Neutrophil (primary cell): ENCODE measurements around the gene ATP1A3.
A peak's percentile ranks its signal among the peaks of the same experiment; 100 is the strongest.
"Not testable (repeated sequence)": the region's sequence is repeated elsewhere in the genome, so short reads cannot be mapped to it uniquely, and the experiment has no call there.

Experiments used
- H3K27ac ChIP-seq: fragments of 200-600 bp; sonication (generic); 2 replicates; pipeline ENCODE4 v1.5.1; 2016; ENCODE audit warnings: mild to moderate bottlenecking, moderate library complexity
- H3K27me3 ChIP-seq: fragments of 200-600 bp; sonication (generic); 2 replicates; pipeline ENCODE4 v1.6.0; 2016; ENCODE audit warnings: mild to moderate bottlenecking
- H3K36me3 ChIP-seq: fragments of 200-600 bp; sonication (generic); 2 replicates; pipeline ENCODE4 v1.5.1; 2017
- H3K4me1 ChIP-seq, 2 experiments: fragments of 200-600 bp in 1 of 2; sonication (generic) in 1 of 2; 1 replicate in 1 of 2; 2 replicates in 1 of 2; pipeline versions ENCODE4 v1.5.1 to v1.6.1; 2013 to 2016; ENCODE audit warnings: low read depth in 1 of 2, low read length in 1 of 2, mild to moderate bottlenecking in 1 of 2, moderate library complexity in 1 of 2; ENCODE audit not compliant: control insufficient read depth in 1 of 2, insufficient read depth in 1 of 2
- H3K4me3 ChIP-seq, 2 experiments: fragments of 200-600 bp in 1 of 2; sonication (generic) in 1 of 2; 1 replicate in 1 of 2; 2 replicates in 1 of 2; pipeline ENCODE4 v1.5.1; 2013 to 2016; ENCODE audit warnings: low read depth in 1 of 2, low read length in 1 of 2, mild to moderate bottlenecking in 1 of 2, moderate library complexity in 1 of 2
- H3K9me3 ChIP-seq: fragments of 200-600 bp; sonication (generic); 2 replicates; pipeline ENCODE4 v1.5.1; 2016
- CTCF ChIP-seq: fragments of 200-600 bp; sonication (generic); IDR thresholded peaks from 2 replicates; pipeline ENCODE4 v1.5.1; 2016; ENCODE audit warnings: antibody characterized with exemption

The ATP1A3 gene

GRCh38 chr19:41941410-41942202 is 52.4 kb downstream of the ATP1A3 start:
- peaks cover 70% of the 10 kb centered on the region for H3K27me3 ChIP-seq
- no peak overlapping the region for H3K4me3 ChIP-seq
- no peaks in the 10 kb centered on the region for H3K36me3 ChIP-seq
- no peak for TF ChIP-seq CTCF
- no peaks in the 10 kb centered on the region for H3K9me3 ChIP-seq
- no peak overlapping the region for H3K27ac ChIP-seq
- H3K4me1 ChIP-seq, result peaks cover 0 to 12% of the 10 kb centered on the region in 2 experiments

DNA sequence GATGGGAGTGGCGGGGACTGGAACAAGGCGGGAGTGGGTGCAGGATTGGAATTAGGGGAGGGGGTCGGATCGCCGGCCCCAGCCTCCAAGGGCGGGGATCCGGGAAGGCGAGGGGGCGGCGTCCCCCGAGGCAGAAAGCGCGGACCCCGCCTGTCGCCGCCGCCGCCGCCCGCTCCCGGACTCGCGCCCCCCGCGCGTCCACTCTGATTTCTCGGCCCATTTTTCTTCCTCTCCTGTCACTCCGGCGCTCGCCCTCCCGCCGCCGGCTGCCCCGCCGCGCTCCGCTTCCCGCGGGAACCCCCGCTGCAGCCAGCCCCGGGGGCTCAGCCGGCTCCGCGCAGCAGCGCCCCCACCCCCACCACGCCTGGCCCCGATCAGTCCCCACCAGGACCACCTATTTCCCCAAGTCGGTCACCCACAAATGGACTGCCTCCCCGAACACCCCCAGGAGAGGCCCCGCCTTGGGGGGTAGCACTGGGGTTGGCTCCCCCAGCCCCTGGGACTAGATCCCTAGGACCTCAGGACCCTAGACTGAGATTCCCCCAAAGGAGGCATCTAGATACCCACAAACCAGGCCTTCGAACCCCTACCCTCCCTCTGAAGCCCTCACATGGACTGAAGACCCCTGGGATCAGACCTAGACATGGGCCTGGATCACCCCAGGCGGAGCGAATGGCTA is 53.2 kb downstream of the ATP1A3 start:
- H3K27ac ChIP-seq, result no peak overlapping the region
- H3K4me3 ChIP-seq, result no peak overlapping the region
- H3K9me3 ChIP-seq, result no peaks in the 10 kb centered on the region
- peaks cover 78% of the 10 kb centered on the region for H3K27me3 ChIP-seq
- no peaks in the 10 kb centered on the region for H3K36me3 ChIP-seq
- TF ChIP-seq CTCF, result no peak
- H3K4me1 ChIP-seq, result peaks cover 0 to 12% of the 10 kb centered on the region in 2 experiments

DNA sequence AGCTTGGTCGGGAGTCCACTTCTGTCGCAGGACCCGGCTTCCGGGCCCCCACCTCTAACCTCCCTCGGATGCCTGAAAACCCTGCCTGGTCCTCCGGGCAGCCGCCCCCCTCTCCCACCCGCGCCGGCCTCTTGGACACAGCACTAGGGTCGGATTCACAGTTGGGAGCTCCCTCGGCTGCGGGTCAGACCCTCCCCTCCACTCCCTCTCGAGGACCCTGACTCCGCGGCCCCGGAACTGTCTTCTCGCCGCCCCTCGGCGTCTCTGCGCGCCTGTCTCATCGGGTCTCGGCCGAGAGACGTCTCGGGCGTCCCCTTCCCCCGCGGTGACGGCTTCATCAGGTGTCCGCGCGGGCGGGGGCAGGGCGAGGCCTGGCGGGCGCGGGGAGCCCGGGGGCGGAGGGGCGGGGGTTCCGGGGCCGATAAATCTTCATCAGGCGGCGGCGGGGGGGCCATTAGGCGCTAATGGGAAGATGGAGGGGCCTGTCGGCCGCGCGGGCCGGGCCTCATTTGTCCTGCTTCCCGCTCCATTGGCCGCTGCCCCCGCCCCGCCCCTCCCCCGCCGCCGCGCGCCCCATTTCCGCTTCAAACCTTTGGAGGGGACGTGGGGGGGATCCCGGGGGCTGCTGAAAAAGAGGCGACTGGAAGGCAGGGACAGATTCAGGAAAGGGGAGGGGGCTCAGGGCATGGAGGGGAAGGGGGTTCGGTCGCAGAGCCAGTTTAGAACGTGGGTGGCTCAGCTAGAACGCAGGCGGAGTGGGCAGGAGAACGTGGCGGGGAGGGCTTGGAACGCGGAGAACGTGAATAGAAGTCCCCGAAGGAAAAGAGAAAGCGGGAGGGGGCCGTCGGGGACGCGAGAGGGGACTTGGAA is 53.9 kb downstream of the ATP1A3 start:
- Histone ChIP-seq H3K4me1 (peaks cover 0 to 12% of the 10 kb centered on the region in 2 experiments), H3K27me3 (peaks cover 85% of the 10 kb centered on the region), H3K36me3 (no peaks in the 10 kb centered on the region), H3K27ac (no peak overlapping the region), H3K9me3 (no peaks in the 10 kb centered on the region), H3K4me3 (peak overlapping the region in 1 of 2 experiments; percentile 32)
- TF ChIP-seq CTCF, result no peak

- Histone ChIP-seq H3K4me1 (peaks cover 0 to 12% of the 10 kb centered on the region in 2 experiments), H3K27me3 (peaks cover 92% of the 10 kb centered on the region)
- H3K27ac ChIP-seq, H3K36me3 ChIP-seq, H3K4me3 ChIP-seq, H3K9me3 ChIP-seq: not testable (repeated sequence)
Measured at GRCh38 chr19:41939209-41939608, 54.8 kb downstream of the ATP1A3 start.

- TF ChIP-seq CTCF, result no peak
- Histone ChIP-seq H3K27me3 (peaks cover 96% of the 10 kb centered on the region), H3K27ac (no peak overlapping the region), H3K4me1 (peaks cover 0 to 12% of the 10 kb centered on the region in 2 experiments), H3K36me3 (no peaks in the 10 kb centered on the region), H3K9me3 (no peaks in the 10 kb centered on the region), H3K4me3 (no peak overlapping the region)
Measured at GRCh38 chr19:41937525-41938468, 56.2 kb downstream of the ATP1A3 start.
